GM12872 (cell line): ENCODE results near the gene CD300LG.

Experiments used
- TF ChIP-seq, protein P1 (sequence below): IDR thresholded peaks from 3 replicates; pipeline ENCODE4 v1.5.1; 2011; ENCODE audit warnings: low read depth, mild to moderate bottlenecking, low read length, moderate library complexity; ENCODE audit not compliant: insufficient read depth

CD300LG gene

DNA sequence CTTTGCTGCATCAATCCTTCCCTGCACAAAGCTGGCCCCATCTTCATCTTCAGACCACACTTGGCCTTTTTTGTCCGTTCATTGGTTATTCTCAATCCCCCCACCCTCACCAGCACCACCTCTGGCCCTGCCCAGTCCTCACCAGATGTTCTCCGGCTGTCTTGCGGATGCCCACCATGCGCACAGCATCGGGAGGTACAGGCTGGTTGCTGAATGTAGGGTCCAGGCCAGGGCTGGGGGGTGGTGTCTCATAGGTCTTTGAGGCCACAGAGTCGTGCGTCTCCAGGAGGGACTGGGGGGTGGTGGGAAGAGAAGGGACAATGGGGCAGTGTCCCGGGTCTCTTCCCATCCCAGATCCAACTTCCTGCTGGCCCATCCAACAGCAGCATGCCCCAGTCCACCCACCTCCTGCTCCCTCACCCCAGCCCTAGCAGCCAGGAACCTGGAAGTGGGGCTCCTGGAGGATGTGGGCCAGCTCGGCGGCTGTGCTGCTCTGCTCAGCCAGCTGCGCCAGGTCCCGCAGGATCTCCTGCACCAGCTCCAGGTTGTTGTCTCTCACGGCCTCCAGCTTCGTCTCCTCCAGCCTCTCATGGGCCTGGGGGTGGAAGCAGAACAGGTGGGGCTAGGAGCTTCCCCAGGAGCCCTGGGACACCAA lies 35.9 kb downstream of the CD300LG start:
- TF ChIP-seq, protein P1, sequence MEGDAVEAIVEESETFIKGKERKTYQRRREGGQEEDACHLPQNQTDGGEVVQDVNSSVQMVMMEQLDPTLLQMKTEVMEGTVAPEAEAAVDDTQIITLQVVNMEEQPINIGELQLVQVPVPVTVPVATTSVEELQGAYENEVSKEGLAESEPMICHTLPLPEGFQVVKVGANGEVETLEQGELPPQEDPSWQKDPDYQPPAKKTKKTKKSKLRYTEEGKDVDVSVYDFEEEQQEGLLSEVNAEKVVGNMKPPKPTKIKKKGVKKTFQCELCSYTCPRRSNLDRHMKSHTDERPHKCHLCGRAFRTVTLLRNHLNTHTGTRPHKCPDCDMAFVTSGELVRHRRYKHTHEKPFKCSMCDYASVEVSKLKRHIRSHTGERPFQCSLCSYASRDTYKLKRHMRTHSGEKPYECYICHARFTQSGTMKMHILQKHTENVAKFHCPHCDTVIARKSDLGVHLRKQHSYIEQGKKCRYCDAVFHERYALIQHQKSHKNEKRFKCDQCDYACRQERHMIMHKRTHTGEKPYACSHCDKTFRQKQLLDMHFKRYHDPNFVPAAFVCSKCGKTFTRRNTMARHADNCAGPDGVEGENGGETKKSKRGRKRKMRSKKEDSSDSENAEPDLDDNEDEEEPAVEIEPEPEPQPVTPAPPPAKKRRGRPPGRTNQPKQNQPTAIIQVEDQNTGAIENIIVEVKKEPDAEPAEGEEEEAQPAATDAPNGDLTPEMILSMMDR = no peak

DNA sequence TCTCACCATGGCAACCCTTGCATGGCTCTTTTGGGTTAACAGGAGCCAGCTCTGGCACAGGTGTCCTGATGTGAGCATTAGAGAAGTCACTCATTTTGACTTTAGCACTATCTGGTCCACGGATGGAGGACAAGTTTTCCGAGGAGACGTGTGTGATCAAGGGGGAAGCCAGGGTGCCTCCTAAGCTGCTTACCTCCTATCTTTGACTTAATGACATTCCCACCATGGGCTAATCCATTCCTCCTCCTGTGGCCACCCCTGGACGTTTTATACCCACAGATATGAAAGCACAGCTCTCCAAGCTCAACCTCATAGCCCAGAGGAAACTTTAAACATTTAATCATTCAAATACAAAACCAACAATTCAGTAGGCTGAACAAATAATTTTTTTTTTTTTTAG lies 41.6 kb downstream of the CD300LG start:
- TF ChIP-seq, protein P1 = no peak

DNA sequence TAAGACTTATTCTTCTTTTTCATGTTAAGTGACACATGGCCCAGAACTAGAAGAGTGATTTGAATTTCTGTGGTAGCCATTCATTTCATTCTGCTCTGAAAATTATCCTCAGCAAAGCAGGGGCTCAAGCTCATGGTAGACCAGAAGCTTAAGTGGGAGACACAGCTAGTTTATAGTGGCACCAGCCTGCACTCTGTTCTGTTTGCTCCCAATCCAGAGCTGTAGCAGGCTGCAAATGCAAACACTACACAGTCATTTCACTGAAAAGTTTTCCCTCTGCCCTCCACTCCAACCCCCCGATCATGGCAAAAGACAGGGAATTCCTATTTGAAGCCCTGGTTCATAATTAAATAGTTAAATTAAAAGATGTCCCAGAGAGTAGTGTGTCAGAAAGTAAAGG lies 43.3 kb downstream of the CD300LG start:
- TF ChIP-seq, protein P1 = no peak

DNA sequence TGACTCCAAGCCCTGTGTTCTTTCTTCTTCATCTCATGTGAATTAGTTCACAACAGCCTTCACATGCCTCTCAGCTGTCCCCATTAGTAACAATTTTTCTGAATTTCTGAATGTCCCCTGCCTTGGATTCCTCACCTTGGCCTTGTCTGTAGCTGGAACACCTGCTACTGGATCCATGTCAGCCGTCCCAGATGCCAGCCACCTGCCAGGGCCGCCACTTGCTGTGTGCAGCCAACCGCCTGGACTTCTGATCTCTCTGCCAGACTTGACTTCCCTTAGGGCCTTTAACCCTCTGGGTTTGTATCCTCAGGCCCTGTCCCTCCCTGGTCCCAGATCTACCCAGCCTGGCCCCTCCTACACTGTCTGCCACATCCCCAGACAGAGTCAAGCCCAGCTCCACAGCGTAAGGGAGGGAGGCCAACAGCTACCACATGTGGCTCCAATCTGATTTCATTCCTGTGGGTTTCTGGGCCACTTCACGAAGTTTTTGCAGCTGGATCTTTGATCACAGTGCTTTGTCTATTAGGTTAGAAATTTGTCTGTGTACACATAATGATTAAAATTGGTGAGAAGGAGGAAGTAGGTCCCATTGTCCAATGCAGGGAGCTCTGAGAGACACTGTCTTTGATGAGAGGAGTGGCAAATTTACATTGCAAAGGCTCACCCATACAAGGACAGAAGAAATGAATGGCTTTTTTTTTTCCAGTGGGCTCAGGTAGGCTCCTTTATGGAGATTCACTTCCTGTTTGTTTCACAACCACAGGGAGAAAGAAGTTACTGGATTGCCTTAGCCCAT lies 45.1 kb downstream of the CD300LG start:
- TF ChIP-seq, protein P1 = no peak

DNA sequence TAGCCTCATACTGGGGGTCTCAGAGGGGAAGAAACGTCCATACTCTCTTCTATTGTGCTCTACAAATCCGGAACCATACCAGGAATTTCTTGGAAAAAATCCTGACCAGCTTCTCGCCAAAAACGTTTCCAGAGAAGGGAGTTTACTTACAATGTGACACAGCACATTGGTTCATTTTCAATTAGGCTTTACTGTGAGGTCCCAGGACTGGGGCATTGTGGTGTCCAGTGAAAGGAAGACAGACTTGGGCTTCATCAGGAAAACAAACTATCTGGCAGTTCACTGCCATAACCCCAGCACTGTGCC lies 45.6 kb downstream of the CD300LG start:
- TF ChIP-seq, protein P1 = no peak

DNA sequence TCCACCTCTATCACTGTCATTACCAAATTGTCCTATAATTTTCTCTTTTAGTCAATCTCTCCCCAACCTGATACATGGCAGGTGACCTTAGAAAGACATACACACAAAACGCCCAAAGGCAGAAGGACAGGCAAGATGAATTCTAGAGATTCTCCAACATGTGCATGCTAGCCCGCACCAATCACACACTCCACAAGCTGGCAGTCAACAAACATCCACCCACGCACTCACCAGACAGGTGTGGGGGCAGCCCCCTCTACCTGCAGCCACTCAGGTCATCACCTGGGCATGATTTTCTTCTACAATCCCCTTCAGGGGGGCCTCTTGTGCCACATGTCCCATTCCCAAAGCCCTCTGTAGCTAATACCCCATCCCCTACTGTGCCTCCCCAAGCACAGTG lies 50.9 kb downstream of the CD300LG start:
- TF ChIP-seq, protein P1 = no peak

DNA sequence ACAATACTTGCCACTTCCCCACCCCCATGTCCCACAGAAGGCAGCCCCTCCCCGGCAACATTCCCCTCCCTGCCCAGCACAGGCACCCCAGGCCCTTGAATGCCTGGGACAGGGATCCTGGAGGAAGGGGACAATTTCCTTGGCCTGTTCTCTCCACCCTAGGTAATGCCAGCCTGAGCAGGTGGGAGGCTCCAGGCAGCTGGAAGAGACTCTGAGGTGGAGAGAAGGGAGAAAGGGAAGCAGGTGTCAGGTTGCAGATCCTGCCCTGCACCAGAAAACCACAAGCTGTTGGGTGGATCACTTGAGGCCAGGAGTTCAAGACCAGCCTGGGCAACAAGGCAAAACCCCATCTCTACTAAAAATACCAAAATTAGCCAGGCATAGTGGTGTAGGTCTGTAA lies 51.5 kb downstream of the CD300LG start:
- TF ChIP-seq, protein P1 = no peak
